Activated T-cell treated with anti-CD3 and anti-CD28 coated beads, Interleukin-2, amount 50 U/mL, for 72 hours (primary cell): ENCODE measurements around the gene GRK6. TPM values are rescaled to one million over a fixed set of nuclear protein-coding genes. Genes with fewer than 3 reads are reported as not detected.

Experiments used
- ATAC-seq, 2 donors: fragments of 150-1000 bp; cut with Tn5 transposase; replicated peaks in 1 of 2; 2 replicates each; pipeline ENCODE4 v1.10.0; 2021; ENCODE audit warnings: moderate library complexity in 2 of 2, mild to moderate bottlenecking in 1 of 2
- DNase-seq, 2 donors: peaks; one replicate each; pipeline ENCODE4 v3.0.0; 2021 to 2022; ENCODE audit warnings: mixed read lengths in 1 of 2
- H3K27ac Mint-ChIP-seq: one replicate; pipeline ENCODE4 v1.8.0; 2022; ENCODE audit warnings: mild to moderate bottlenecking, moderate library complexity, mixed read lengths
- H3K27me3 Mint-ChIP-seq: one replicate; pipeline ENCODE4 v1.8.0; 2022; ENCODE audit warnings: low read depth, mixed read lengths
- H3K36me3 Mint-ChIP-seq, 2 donors: one replicate each; pipeline ENCODE4 v1.8.0; 2022; ENCODE audit warnings: mixed read lengths in 2 of 2, mild to moderate bottlenecking in 1 of 2; ENCODE audit not compliant: insufficient read depth in 2 of 2
- H3K4me1 Mint-ChIP-seq: one replicate; pipeline ENCODE4 v1.8.0; 2022; ENCODE audit warnings: low read depth, mixed read lengths
- H3K4me3 Mint-ChIP-seq, 2 donors: one replicate each; pipeline ENCODE4 v1.8.0; 2022; ENCODE audit warnings: mild to moderate bottlenecking in 2 of 2, mixed read lengths in 2 of 2, moderate library complexity in 2 of 2
- H3K9me3 Mint-ChIP-seq, 2 donors: one replicate each; pipeline ENCODE4 v1.8.0; 2022; ENCODE audit warnings: mixed read lengths in 2 of 2
- total RNA-seq, 2 donors: library from RNA; stranded (reverse); gene quantifications; one replicate each; pipeline ENCODE4 v1.2.3, GENCODE V29; 2022

The GRK6 gene
- 100 to 1,000 TPM; 133 to 135 TPM for total RNA-seq

DNA sequence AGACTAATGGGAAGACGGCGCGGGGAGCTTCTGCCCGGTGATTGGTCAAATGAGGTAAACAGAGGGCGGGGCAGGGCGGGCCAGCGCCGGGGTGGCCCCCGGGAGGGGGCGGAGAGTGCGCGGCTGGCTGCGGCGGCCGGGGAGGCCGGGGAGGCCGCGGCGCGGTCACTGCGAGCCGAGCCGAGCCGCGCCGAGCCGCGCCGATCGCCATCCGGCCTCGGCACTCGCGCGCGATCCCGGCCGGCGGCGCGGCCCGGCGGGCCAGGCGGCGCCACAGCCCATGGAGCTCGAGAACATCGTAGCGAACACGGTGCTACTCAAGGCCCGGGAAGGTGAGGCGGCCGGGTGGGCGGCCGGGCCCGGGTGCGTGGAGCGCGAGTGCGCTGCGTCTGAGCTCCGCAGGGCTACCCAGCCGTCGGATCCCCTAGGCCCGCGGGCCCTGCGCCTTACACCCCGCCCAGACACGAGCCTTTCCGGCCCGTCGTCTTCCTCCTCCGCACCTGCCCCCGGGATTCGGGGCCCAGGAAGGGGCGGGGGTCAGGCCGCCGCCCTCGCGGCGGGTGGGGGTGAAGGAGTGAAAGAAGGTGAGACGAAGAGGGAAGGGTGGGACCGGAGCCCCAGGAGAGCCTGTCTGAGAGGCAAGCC lies at the start of gene GRK6:
Gene GRK6 (plus strand): TSS at position 111 of the 645 bp plus-strand sequence. CDS start 170 bp downstream, at position 281.
- H3K4me1 Mint-ChIP-seq: peaks cover 50% of the 10 kb centered on the region
- peak within 1 kb of the TSS; percentile 86 for H3K27ac Mint-ChIP-seq
- peak; percentile 74 to 78 for DNase-seq
- H3K4me3 Mint-ChIP-seq: peak within 1 kb of the TSS; percentile 93 to 95
- no peaks in the 10 kb centered on the region for H3K27me3 Mint-ChIP-seq
- peak; percentile 6 to 61 for ATAC-seq
- H3K9me3 Mint-ChIP-seq: no peaks in the 10 kb centered on the region
- H3K36me3 Mint-ChIP-seq: peaks cover 2 to 9% of the 10 kb centered on the region in 2 donors

DNA sequence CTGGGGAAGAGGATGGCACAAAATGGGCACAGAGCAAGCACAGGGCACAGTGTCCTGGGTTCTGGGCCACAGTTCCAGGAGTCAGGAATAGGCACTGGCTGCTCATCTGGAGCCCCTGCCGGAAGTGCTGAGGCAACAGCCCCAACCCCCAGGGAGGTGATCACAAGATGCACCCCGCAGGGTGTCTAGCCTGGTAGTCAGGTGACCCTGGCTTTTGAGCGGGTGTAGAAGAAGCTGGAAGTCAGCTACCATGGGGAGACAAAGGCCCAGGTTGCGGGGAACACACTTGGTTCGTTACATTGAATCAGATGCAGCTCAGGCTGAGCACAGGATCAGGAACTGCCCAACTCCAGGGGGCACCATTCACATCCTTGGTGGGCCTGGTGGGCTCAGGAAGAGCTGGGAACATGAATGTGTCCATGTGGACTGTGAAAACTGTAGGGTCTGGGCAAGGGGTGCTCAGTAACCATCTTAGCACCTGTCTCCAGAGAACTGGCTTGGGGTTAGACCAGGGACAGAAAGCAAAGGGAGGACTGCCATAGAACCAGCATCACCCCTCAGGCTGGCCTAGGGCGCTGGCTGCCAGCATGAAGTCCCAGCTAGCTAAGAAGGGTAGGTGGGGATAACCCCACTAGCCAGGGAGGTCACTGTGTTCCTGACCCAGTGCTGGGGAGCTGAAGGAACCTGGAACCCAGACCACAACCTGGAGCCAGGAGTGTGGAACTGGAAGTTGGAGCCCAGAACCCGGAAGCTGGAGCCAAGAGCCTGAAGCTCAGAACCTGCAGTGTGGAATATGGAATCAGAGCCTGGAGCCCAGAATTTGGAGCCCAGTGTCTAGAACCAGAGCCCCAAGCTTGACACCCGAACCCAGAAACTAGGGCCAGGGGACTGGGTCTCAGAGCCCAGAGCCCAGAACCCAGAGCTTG lies 48.4 kb upstream of the GRK6 start:
- H3K36me3 Mint-ChIP-seq: no peaks in the 10 kb centered on the region
- no peak overlapping the region for H3K4me3 Mint-ChIP-seq
- H3K27ac Mint-ChIP-seq: no peak overlapping the region
- H3K4me1 Mint-ChIP-seq: peaks cover 46% of the 10 kb centered on the region
- H3K9me3 Mint-ChIP-seq: no peaks in the 10 kb centered on the region
- no peak for ATAC-seq
- no peaks in the 10 kb centered on the region for H3K27me3 Mint-ChIP-seq
- DNase-seq: no peak

DNA sequence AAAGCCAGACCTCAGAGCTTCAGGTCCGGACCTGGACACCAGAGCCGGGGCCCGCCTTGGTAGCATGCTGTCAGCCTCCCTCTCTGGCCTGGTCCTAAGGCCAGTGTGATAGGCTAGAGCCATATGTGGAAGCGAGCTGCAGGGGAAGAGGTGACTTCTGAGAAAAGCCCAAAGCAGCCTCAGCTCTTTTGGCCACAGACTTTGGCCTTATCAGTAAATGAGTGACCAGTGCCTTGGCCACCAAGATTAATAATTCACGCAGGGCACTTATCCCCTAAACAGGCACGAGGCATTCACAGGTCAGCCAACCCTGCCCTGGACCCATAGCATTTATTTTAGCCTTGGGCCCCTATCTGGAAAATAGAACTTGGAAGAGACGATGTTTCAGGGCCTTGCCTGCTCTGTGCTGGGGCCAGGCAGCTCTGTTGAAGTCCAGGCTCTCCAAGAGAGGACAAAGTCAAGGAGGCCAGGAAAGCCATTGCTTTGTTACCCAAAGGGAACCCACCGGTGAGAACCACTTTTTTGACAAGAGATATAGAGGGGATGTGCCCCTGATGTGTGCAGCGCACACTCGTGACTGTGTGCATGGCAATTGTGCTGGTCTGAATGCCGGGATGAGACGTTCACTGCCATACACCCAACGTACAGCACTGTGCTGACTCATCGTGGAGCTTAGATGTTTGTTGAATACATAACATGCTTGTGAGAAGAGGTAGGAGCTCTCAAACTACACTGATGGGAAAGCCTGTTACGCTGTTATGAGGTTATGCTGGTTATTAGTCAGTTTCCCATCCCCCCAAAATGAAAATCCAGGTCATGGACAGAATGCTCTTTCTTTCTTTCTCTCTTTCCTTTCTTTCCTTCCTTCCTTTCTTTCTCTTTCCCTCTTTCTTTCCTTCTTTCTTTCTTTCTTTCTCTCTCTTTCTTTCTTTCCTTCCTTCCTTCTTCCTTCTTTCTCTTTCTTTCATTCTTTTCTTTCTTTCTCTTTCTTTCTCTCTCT lies 47.3 kb upstream of the GRK6 start:
- Mint-ChIP-seq H3K27me3 (no peaks in the 10 kb centered on the region), H3K36me3 (no peaks in the 10 kb centered on the region), H3K4me1 (peaks cover 35% of the 10 kb centered on the region), H3K27ac (peak overlapping the region; percentile 87), H3K4me3 (peak overlapping the region; percentile 38 to 45), H3K9me3 (no peaks in the 10 kb centered on the region)
- peak; percentile 43 to 54 for DNase-seq
- ATAC-seq: peak; percentile 92 to 99

- H3K4me3 Mint-ChIP-seq: no peak overlapping the region
Measured at GRCh38 chr5:177380805-177381126, 45.7 kb upstream of the GRK6 start.

DNA sequence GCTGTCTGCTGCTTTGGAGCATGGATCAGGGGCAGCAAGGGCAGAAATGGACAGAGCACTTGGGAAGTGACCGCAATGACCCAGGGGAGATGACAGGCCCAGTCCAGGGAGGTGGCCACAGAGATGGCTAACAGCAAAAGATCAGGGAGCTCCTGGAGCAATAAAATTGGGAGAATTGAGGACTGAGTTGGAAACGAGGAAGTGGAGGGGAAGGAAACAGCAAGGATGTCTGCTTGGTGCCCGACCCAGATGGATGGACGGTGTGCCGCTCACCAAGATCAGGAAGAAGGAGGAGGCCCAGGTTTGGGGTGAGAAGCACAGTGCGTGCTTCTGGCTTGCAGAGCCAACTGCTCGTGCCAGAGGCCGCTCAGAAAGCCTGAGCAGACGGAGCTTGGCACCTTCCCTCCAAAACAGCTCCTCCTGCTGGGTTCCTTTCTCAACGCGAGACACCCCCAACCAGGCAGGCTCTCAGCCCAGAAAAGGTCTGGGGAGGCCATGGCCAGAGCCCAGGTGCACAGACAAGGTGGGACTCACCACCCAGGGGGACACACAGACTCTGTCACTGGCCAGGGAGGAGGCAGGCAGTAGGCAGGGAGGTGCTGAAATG lies 44.0 kb upstream of the GRK6 start:
- H3K4me1 Mint-ChIP-seq: peaks cover 27% of the 10 kb centered on the region
- DNase-seq (peak; percentile 27 to 37), ATAC-seq (peak in 1 of 2 donors; percentile 48)
- no peaks in the 10 kb centered on the region for H3K27me3 Mint-ChIP-seq
- no peaks in the 10 kb centered on the region for H3K9me3 Mint-ChIP-seq
- no peaks in the 10 kb centered on the region for H3K36me3 Mint-ChIP-seq
- no peak overlapping the region for H3K27ac Mint-ChIP-seq
- H3K4me3 Mint-ChIP-seq: no peak overlapping the region

More at GRCh38 chr5:177380805-177381126, 45.7 kb upstream of the GRK6 start:
- ATAC-seq: no peak
- no peaks in the 10 kb centered on the region for H3K9me3 Mint-ChIP-seq
- H3K27ac Mint-ChIP-seq: no peak overlapping the region
- no peaks in the 10 kb centered on the region for H3K27me3 Mint-ChIP-seq
- H3K4me1 Mint-ChIP-seq: peaks cover 27% of the 10 kb centered on the region
- no peak for DNase-seq
- no peaks in the 10 kb centered on the region for H3K36me3 Mint-ChIP-seq

DNA sequence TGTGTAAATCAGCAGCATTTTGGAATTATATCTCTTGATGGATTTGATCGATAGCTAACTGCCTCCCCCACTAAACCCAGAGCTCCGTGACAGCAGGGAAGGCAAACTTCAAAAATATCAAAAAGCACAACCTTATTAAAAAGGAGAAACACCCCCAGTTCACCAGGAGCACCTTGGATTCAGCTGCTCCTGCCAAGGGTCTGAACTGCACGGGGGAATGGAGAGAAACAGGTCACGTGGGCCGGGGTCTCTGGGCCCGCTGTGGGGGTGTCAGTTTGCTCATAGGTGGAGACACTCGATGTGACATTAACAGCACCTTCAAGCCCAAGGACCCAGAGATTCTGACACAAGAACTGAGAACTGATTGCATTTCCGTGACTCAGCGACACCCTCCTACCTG lies 43.3 kb upstream of the GRK6 start:
- H3K36me3 Mint-ChIP-seq: no peaks in the 10 kb centered on the region
- ATAC-seq: no peak
- H3K27ac Mint-ChIP-seq: no peak overlapping the region
- H3K9me3 Mint-ChIP-seq: no peaks in the 10 kb centered on the region
- no peak overlapping the region for H3K4me3 Mint-ChIP-seq
- no peaks in the 10 kb centered on the region for H3K27me3 Mint-ChIP-seq
- DNase-seq: no peak
- H3K4me1 Mint-ChIP-seq: peaks cover 27% of the 10 kb centered on the region

DNA sequence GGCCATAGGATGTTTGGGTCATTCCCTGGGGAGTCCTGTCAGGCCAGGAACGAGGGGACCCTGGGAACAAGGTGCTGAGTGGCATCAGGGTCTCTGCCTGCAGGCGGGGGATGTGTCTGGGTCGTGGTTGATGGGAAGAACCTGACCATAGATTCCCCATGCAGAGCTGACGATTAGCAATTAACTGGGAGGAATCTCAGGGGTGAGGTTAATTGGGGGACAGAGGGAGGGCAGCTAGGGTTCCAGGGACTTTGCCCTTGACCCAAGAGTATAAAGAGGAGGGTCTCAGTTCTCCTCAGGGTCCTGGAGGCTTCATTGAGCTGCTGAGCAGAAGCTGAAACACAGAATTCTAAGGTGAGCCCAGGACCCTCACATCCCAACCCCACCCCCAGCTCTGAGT lies 42.3 kb upstream of the GRK6 start, which contains the start of gene SLC34A1:
Gene SLC34A1 (plus strand): TSS at position 301 of the 400 bp plus-strand sequence. CDS start 1,308 bp downstream, outside the sequence.
- DNase-seq: no peak
- H3K9me3 Mint-ChIP-seq: no peaks in the 10 kb centered on the region
- H3K4me1 Mint-ChIP-seq: peaks cover 32% of the 10 kb centered on the region
- H3K27ac Mint-ChIP-seq: no peak within 1 kb of the TSS
- no peak within 1 kb of the TSS for H3K4me3 Mint-ChIP-seq
- ATAC-seq: no peak
- H3K27me3 Mint-ChIP-seq: no peaks in the 10 kb centered on the region
- no peaks in the 10 kb centered on the region for H3K36me3 Mint-ChIP-seq

DNA sequence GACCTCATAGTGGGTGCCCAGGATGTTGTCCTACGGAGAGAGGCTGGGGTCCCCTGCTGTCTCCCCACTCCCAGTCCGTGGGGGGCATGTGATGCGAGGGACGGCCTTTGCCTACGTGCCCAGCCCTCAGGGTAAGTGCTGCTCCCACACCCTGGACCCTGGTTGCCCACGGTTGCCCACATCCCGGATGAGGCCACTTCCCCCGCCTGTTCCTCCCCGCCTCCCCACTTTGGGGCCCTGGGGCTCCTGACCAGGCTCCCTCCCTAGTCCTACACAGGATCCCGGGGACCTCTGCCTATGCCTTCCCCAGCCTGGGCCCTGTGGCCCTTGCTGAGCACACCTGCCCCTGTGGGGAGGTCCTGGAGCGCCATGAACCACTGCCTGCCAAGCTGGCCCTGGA lies 40.8 kb upstream of the GRK6 start:
- no peaks in the 10 kb centered on the region for H3K27me3 Mint-ChIP-seq
- H3K27ac Mint-ChIP-seq: no peak overlapping the region
- H3K4me3 Mint-ChIP-seq: no peak overlapping the region
- H3K36me3 Mint-ChIP-seq: no peaks in the 10 kb centered on the region
- no peak for DNase-seq
- H3K4me1 Mint-ChIP-seq: peaks cover 35% of the 10 kb centered on the region
- ATAC-seq: no peak
- no peaks in the 10 kb centered on the region for H3K9me3 Mint-ChIP-seq

DNA sequence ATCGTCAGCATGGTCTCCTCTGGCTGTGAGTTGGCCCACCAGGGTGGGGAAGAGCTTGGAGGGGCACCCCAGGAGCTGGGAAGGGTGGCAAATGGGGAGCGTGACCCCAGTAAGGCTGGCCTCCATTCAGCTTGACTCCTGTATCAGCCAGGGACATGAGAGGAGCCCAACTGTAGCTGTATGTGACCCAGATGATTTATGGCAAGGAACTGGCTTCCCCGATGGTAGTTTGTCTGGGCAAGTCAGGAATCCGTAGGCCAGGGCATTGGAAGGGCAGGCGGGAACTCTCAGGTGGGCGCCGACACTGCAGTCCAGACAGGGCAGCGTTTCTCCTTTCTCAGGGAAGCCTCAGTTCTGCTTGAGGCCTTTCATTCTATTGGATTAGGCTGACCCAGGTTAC lies 39.9 kb upstream of the GRK6 start:
- ATAC-seq (no peak), DNase-seq (no peak)
- H3K4me1 Mint-ChIP-seq: peaks cover 43% of the 10 kb centered on the region
- H3K36me3 Mint-ChIP-seq: no peaks in the 10 kb centered on the region
- H3K27ac Mint-ChIP-seq: no peak overlapping the region
- H3K4me3 Mint-ChIP-seq: no peak overlapping the region
- H3K9me3 Mint-ChIP-seq: no peaks in the 10 kb centered on the region
- no peaks in the 10 kb centered on the region for H3K27me3 Mint-ChIP-seq

GRCh38 chr5:177387405-177387804 lies 39.1 kb upstream of the GRK6 start:
- Mint-ChIP-seq H3K4me1 (peaks cover 42% of the 10 kb centered on the region), H3K9me3 (no peaks in the 10 kb centered on the region), H3K36me3 (no peaks in the 10 kb centered on the region), H3K27ac (no peak overlapping the region), H3K27me3 (no peaks in the 10 kb centered on the region), H3K4me3 (no peak overlapping the region)
- DNase-seq: no peak
- ATAC-seq: no peak

DNA sequence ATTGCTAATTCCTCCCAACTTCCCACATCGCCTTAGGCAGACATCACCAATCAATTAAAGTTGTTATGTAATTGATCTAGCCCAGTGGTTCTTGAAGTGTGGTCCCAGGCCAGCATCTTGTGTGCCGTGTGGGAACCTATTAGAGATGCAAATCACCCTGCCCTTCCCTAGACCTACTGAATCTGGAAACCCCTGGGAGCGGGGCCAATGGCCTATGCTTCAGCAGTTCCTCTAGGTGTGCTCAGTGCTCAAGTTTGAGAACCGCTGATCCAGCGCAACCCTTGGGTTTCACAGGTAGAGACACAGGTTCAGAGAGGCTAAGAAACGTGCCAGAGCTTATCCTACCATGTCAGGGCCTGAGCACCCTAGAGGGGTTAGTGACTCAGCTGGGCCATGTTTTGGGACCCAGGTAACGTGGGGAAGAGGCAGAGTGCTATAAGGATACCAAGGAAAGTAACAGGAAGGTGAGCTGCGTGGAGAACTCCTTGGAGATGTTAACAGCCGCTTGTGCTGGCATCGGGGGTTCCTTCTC lies 37.9 kb upstream of the GRK6 start:
- no peaks in the 10 kb centered on the region for H3K9me3 Mint-ChIP-seq
- DNase-seq: no peak
- H3K4me1 Mint-ChIP-seq: peaks cover 37% of the 10 kb centered on the region
- ATAC-seq: no peak
- H3K4me3 Mint-ChIP-seq: peak overlapping the region; percentile 26 to 71
- H3K27ac Mint-ChIP-seq: no peak overlapping the region
- no peaks in the 10 kb centered on the region for H3K27me3 Mint-ChIP-seq
- H3K36me3 Mint-ChIP-seq: no peaks in the 10 kb centered on the region
